CD14-positive monocyte (primary cell): ENCODE measurements around the gene PTPRD. TPM values are rescaled to one million over a fixed set of nuclear protein-coding genes. Genes with fewer than 3 reads are reported as not detected.

Experiments used
- DNase-seq, 3 donors: peaks; one replicate each; pipeline ENCODE4 v3.0.0-alpha.2; 2011 to 2022
- H2AFZ ChIP-seq: 2 replicates; pipeline ENCODE4 v1.6.0; 2012; ENCODE audit warnings: mild to moderate bottlenecking, low read depth, low read length, inconsistent platforms; ENCODE audit not compliant: insufficient read depth, poor library complexity, severe bottlenecking
- H3K27ac ChIP-seq, 2 donors: 1 replicate in 1 of 2; 2 replicates in 1 of 2; pipeline ENCODE4 v1.5.1; 2012 to 2013; ENCODE audit warnings: low read length in 2 of 2, control low read depth in 1 of 2, inconsistent platforms in 1 of 2, low read depth in 1 of 2, mild to moderate bottlenecking in 1 of 2
- H3K27me3 ChIP-seq, 2 donors: one replicate each; pipeline versions ENCODE4 v1.6.0 to v1.6.1; 2011 to 2013; ENCODE audit warnings: low read length in 2 of 2; ENCODE audit not compliant: control insufficient read depth in 2 of 2, insufficient read depth in 2 of 2
- H3K36me3 ChIP-seq, 2 donors: replicated peaks in 1 of 2; 1 replicate in 1 of 2; 2 replicates in 1 of 2; pipeline versions ENCODE4 v1.5.1 to v1.6.1; 2012 to 2013; ENCODE audit warnings: low read length in 2 of 2, control low read depth in 1 of 2, inconsistent platforms in 1 of 2, mild to moderate bottlenecking in 1 of 2; ENCODE audit not compliant: insufficient read depth in 2 of 2, control insufficient read depth in 1 of 2
- H3K4me1 ChIP-seq, 2 donors: 1 replicate in 1 of 2; 2 replicates in 1 of 2; pipeline versions ENCODE4 v1.5.1 to v1.6.1; 2012 to 2013; ENCODE audit warnings: low read length in 2 of 2, control low read depth in 1 of 2, inconsistent platforms in 1 of 2, mild to moderate bottlenecking in 1 of 2, moderate library complexity in 1 of 2; ENCODE audit not compliant: insufficient read depth in 2 of 2, control insufficient read depth in 1 of 2
- H3K4me2 ChIP-seq: replicated peaks from 2 replicates; pipeline ENCODE3; 2012; ENCODE audit warnings: low read length, moderate library complexity, mild to moderate bottlenecking; ENCODE audit not compliant: poor library complexity, severe bottlenecking; ENCODE audit errors: extremely low read depth
- H3K4me3 ChIP-seq, 3 experiments: fragments of 200-600 bp in 1 of 3; sonication (generic) in 1 of 3; replicated peaks in 1 of 3; 1 replicate in 2 of 3; 2 replicates in 1 of 3; pipeline ENCODE4 v1.5.1; 2011 to 2013; ENCODE audit warnings: low read length in 3 of 3, mild to moderate bottlenecking in 3 of 3, control low read depth in 2 of 3, low read depth in 2 of 3, inconsistent platforms in 1 of 3, moderate library complexity in 1 of 3
- H3K79me2 ChIP-seq: 2 replicates; pipeline ENCODE4 v1.6.0; 2012; ENCODE audit warnings: mild to moderate bottlenecking, control low read depth, inconsistent platforms, low read length, moderate library complexity; ENCODE audit not compliant: insufficient read depth
- H3K9ac ChIP-seq: 2 replicates; pipeline ENCODE4 v1.6.0; 2017; ENCODE audit warnings: low read length, mild to moderate bottlenecking; ENCODE audit not compliant: insufficient read depth, poor library complexity, severe bottlenecking
- H3K9me3 ChIP-seq, 2 donors: replicated peaks in 1 of 2; 1 replicate in 1 of 2; 2 replicates in 1 of 2; pipeline versions ENCODE4 v1.5.1 to v1.6.1; 2012 to 2013; ENCODE audit warnings: low read length in 2 of 2, control low read depth in 1 of 2; ENCODE audit not compliant: control insufficient read depth in 1 of 2, insufficient read depth in 1 of 2
- H4K20me1 ChIP-seq: 2 replicates; pipeline ENCODE4 v1.6.0; 2012; ENCODE audit warnings: mild to moderate bottlenecking, low read length, control low read depth, moderate library complexity; ENCODE audit not compliant: insufficient read depth
- H3K27ac Mint-ChIP-seq, 7 donors: one replicate each; pipeline ENCODE4 v1.8.0; 2020; ENCODE audit warnings: mild to moderate bottlenecking in 7 of 7, mixed read lengths in 7 of 7, moderate library complexity in 6 of 7, inconsistent platforms in 2 of 7
- H3K27me3 Mint-ChIP-seq, 3 donors: one replicate each; pipeline ENCODE4 v1.8.0; 2021 to 2022; ENCODE audit warnings: low read depth in 3 of 3, mild to moderate bottlenecking in 3 of 3, mixed read lengths in 3 of 3, moderate library complexity in 3 of 3, inconsistent platforms in 1 of 3
- H3K36me3 Mint-ChIP-seq, 2 donors: one replicate each; pipeline ENCODE4 v1.8.0; 2020; ENCODE audit warnings: mixed read lengths in 2 of 2, inconsistent platforms in 1 of 2, mild to moderate bottlenecking in 1 of 2
- H3K4me1 Mint-ChIP-seq: one replicate; pipeline ENCODE4 v1.8.0; 2020; ENCODE audit warnings: mild to moderate bottlenecking, mixed read lengths
- H3K4me3 Mint-ChIP-seq, 2 donors: one replicate each; pipeline ENCODE4 v1.8.0; 2020; ENCODE audit warnings: mild to moderate bottlenecking in 2 of 2, mixed read lengths in 2 of 2, moderate library complexity in 1 of 2
- H3K9me3 Mint-ChIP-seq, 7 donors: one replicate each; pipeline ENCODE4 v1.8.0; 2020 to 2022; ENCODE audit warnings: mixed read lengths in 7 of 7, mild to moderate bottlenecking in 6 of 7, moderate library complexity in 6 of 7, inconsistent platforms in 2 of 7
- CTCF ChIP-seq: fragments of 200-600 bp; IDR thresholded peaks from one replicate; pipeline ENCODE4 v1.8.0; 2022; ENCODE audit warnings: antibody characterized with exemption, mild to moderate bottlenecking
- WGBS: methylation state at CpG from one replicate; pipeline ENCODE4 v1.1.5; 2013; ENCODE audit warnings: missing lambda C conversion rate; ENCODE audit not compliant: insufficient coverage; 5-methylcytosine and 5-hydroxymethylcytosine counted together
- intact Hi-C, 2 donors: fragments of 100-400 bp; cut with micrococcal nuclease; formaldehyde crosslinking; loops; one replicate each; pipeline versions ENCODE4 v1.15.0 to v1.15.1; 2023
- polyA plus RNA-seq, 3 donors: library from polyadenylated mRNA; depleted of rRNA in 1 of 3; unstranded in 2 of 3; stranded (reverse) in 1 of 3; fragments of 300-500 nt in 2 of 3; fragments of >200 nt in 1 of 3; fragmentation: Illumina TruSeq in 2 of 3; gene quantifications; 1 replicate in 2 of 3; 2 replicates in 1 of 3; pipeline ENCODE4 v1.2.3, GENCODE V29; 2012 to 2021

PTPRD gene
- polyA plus RNA-seq, 3 donors = not detected

DNA sequence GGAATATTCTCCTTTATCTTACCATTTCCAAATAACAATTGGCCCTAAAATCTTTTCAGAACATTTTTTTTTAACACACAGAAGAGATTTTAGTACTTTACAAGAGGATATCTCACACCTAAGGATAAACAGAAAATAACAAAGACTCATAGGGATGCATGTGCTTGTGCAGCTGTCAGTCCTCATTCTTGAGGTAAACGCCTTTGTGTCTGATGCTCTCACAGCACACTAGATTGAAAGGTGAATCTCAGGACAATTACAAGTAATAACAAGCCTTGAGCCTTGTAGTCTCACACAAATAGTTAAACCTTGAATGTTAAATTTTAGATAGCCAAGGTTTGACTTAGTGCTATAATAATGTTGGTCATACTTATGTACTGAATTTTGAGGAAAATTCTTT, 439.2 kb downstream of the PTPRD start:
- Histone ChIP-seq H3K4me1 (no peaks in the 10 kb centered on the region), H4K20me1 (no peaks in the 10 kb centered on the region), H2AFZ (no peak overlapping the region), H3K9me3 (no peaks in the 10 kb centered on the region), H3K79me2 (no peaks in the 10 kb centered on the region), H3K36me3 (no peaks in the 10 kb centered on the region), H3K9ac (no peak overlapping the region), H3K4me2 (no peak overlapping the region), H3K4me3 (no peak overlapping the region), H3K27me3 (no peaks in the 10 kb centered on the region), H3K27ac (no peak overlapping the region)
- H3K4me1 Mint-ChIP-seq = no peaks in the 10 kb centered on the region
- H3K27me3 Mint-ChIP-seq = peaks cover 0 to 1% (median 0%) of the 10 kb centered on the region in 3 donors
- WGBS = 80% methylated on average over 1 of the region's 1 CpG
- H3K4me3 Mint-ChIP-seq = no peak overlapping the region
- TF ChIP-seq CTCF = no peak
- H3K9me3 Mint-ChIP-seq = peaks cover 0 to 6% (median 2%) of the 10 kb centered on the region in 7 donors
- H3K36me3 Mint-ChIP-seq = no peaks in the 10 kb centered on the region
- no peak overlapping the region for H3K27ac Mint-ChIP-seq
- intact Hi-C loops = no loop called here
- no peak for DNase-seq

DNA sequence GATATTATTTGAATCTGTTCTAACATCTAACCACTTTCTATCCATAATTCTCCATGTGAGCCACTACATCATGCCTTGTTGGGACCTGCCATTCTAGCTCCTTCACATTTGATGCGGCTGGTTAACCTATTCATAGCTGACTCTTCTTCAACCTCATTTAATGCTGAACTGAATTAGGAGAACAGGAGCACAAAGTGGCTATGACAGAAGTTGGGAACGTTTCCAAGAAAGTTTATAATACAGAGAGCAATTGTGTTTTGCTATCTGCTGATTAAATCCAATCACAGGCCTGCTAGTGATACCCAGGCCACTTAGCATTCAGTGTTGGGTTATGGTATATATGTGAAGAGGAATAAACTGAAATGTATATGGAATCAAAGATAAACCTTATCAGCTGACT, 440.3 kb downstream of the PTPRD start:
- Histone ChIP-seq H2AFZ (no peak overlapping the region), H3K27me3 (no peaks in the 10 kb centered on the region), H3K9ac (no peak overlapping the region), H3K4me1 (no peaks in the 10 kb centered on the region), H4K20me1 (no peaks in the 10 kb centered on the region), H3K36me3 (no peaks in the 10 kb centered on the region), H3K4me2 (no peak overlapping the region), H3K9me3 (no peaks in the 10 kb centered on the region), H3K27ac (no peak overlapping the region), H3K4me3 (no peak overlapping the region), H3K79me2 (no peaks in the 10 kb centered on the region)
- Mint-ChIP-seq H3K9me3 (peaks cover 0 to 6% (median 2%) of the 10 kb centered on the region in 7 donors), H3K36me3 (no peaks in the 10 kb centered on the region), H3K4me1 (no peaks in the 10 kb centered on the region), H3K4me3 (no peak overlapping the region), H3K27me3 (peaks cover 0 to 1% (median 0%) of the 10 kb centered on the region in 3 donors), H3K27ac (no peak overlapping the region)
- no peak for TF ChIP-seq CTCF
- no peak for DNase-seq
- WGBS = 83% methylated on average over 1 of the region's 2 CpGs
- intact Hi-C loops = no loop called here
